Activated CD8-positive, alpha-beta T cell treated with anti-CD3 and anti-CD28 coated beads, Interleukin-2, amount 10 ng/mL, durations not matched to agents 7 days and 5 days (primary cell): ENCODE measurements around the gene CDIP1. TPM values are rescaled to one million over a fixed set of nuclear protein-coding genes. Genes with fewer than 3 reads are reported as not detected.

ENCODE experiments used
- ATAC-seq: fragments of 150-1000 bp; cut with Tn5 transposase; one replicate; pipeline ENCODE4 v1.10.0; 2021; ENCODE audit warnings: moderate library complexity
- CTCF ChIA-PET: fragments of 350-600 bp; sonication (Branson Sonifier 250); formaldehyde crosslinking; loops from one replicate; lab custom pipeline; 2021; ENCODE audit warnings: antibody characterized with exemption; lab: Charles Lee
- POLR2A ChIA-PET: fragments of 350-600 bp; sonication (Branson Sonifier 250); formaldehyde crosslinking; loops from one replicate; lab custom pipeline; 2021; ENCODE audit warnings: antibody characterized with exemption; lab: Charles Lee
- DNase-seq: peaks from one replicate; pipeline ENCODE4 v3.0.0-alpha.2; 2020
- H3K27ac Mint-ChIP-seq: one replicate; pipeline ENCODE4 v1.8.0; 2021; ENCODE audit warnings: mild to moderate bottlenecking, mixed read lengths
- H3K27me3 Mint-ChIP-seq: one replicate; pipeline ENCODE4 v1.8.0; 2021; ENCODE audit warnings: low read depth, mixed read lengths
- H3K36me3 Mint-ChIP-seq: one replicate; pipeline ENCODE4 v1.8.0; 2021; ENCODE audit warnings: low read depth, mixed read lengths
- H3K4me1 Mint-ChIP-seq: one replicate; pipeline ENCODE4 v1.8.0; 2021; ENCODE audit warnings: low read depth, mixed read lengths
- H3K4me3 Mint-ChIP-seq: one replicate; pipeline ENCODE4 v1.8.0; 2021; ENCODE audit warnings: mild to moderate bottlenecking, mixed read lengths
- H3K9me3 Mint-ChIP-seq: one replicate; pipeline ENCODE4 v1.8.0; 2022; ENCODE audit warnings: mixed read lengths; ENCODE audit not compliant: insufficient read depth
- total RNA-seq, 2 experiments: library from RNA; stranded (reverse); gene quantifications; one replicate each; pipeline ENCODE4 v1.2.3, GENCODE V29; 2021

CDIP1 gene
- total RNA-seq, 2 experiments from 2014 or later = 44.0 to 48.7 TPM

- Mint-ChIP-seq H3K36me3 (peaks cover 24% of the 10 kb centered on the region), H3K27ac (no peak overlapping the region), H3K9me3 (peaks cover 7% of the 10 kb centered on the region), H3K4me1 (peaks cover 34% of the 10 kb centered on the region), H3K4me3 (no peak overlapping the region), H3K27me3 (no peaks in the 10 kb centered on the region)
- ATAC-seq = no peak
- no peak for DNase-seq
- CTCF ChIA-PET = interaction anchor here (1.1 to 4.9 kb wide), 4 partner anchors 9 to 193 kb away, joined by 3 to 50 read pairs (median 22); no protein-coding TSS in a partner anchor
- POLR2A ChIA-PET = interaction anchor here (0.7 to 1.3 kb wide), 2 partner anchors 25 to 291 kb away, joined by 3 read pairs; no protein-coding TSS in a partner anchor
These were observed 1.2 kb upstream of the CDIP1 start for GRCh38 chr16:4539716-4540284.

- POLR2A ChIA-PET = interaction anchor here (0.5 to 1.1 kb wide), 2 partner anchors 7 to 32 kb away, joined by 3 to 7 read pairs; no protein-coding TSS in a partner anchor
These were observed 913 bp downstream of the CDIP1 start for GRCh38 chr16:4537376-4538343.

GRCh38 chr16:4536391-4537106 is 2.0 kb downstream of the CDIP1 start:
- no peaks in the 10 kb centered on the region for H3K27me3 Mint-ChIP-seq
- ATAC-seq (no peak), DNase-seq (no peak)
- H3K36me3 Mint-ChIP-seq = peaks cover 46% of the 10 kb centered on the region
- peak overlapping the region; percentile 80 for H3K4me3 Mint-ChIP-seq
- H3K27ac Mint-ChIP-seq = peak overlapping the region; percentile 71
- peaks cover 36% of the 10 kb centered on the region for H3K4me1 Mint-ChIP-seq
- H3K9me3 Mint-ChIP-seq = peaks cover 7% of the 10 kb centered on the region
- POLR2A ChIA-PET = interaction anchor here (0.9 to 1.1 kb wide), 3 partner anchors 22 to 71 kb away, joined by 3 to 6 read pairs (median 3); no protein-coding TSS in a partner anchor
- CTCF ChIA-PET = interaction anchor here (0.8 to 4.9 kb wide), 8 partner anchors 13 to 121 kb away, joined by 3 to 50 read pairs (median 5); no protein-coding TSS in a partner anchor

More at GRCh38 chr16:4537376-4538343, 913 bp downstream of the CDIP1 start:
- no peaks in the 10 kb centered on the region for H3K27me3 Mint-ChIP-seq
- H3K4me3 Mint-ChIP-seq = peak overlapping the region; percentile 80
- H3K36me3 Mint-ChIP-seq = peaks cover 39% of the 10 kb centered on the region
- DNase-seq (no peak), ATAC-seq (peak; percentile 73)
- H3K9me3 Mint-ChIP-seq = peaks cover 7% of the 10 kb centered on the region
- CTCF ChIA-PET = interaction anchor here (0.8 to 4.9 kb wide), 4 partner anchors 11 to 31 kb away, joined by 3 to 50 read pairs (median 19); no protein-coding TSS in a partner anchor
- peak overlapping the region; percentile 71 for H3K27ac Mint-ChIP-seq
- H3K4me1 Mint-ChIP-seq = peaks cover 36% of the 10 kb centered on the region

GRCh38 chr16:4535627-4536108 is 2.9 kb downstream of the CDIP1 start:
- H3K27ac Mint-ChIP-seq = peak overlapping the region; percentile 51
- no peaks in the 10 kb centered on the region for H3K27me3 Mint-ChIP-seq
- POLR2A ChIA-PET = interaction anchor here (1.0 to 1.1 kb wide), 2 partner anchors 21 to 30 kb away, joined by 3 to 6 read pairs; no protein-coding TSS in a partner anchor
- no peak overlapping the region for H3K4me3 Mint-ChIP-seq
- DNase-seq (peak; percentile 23), ATAC-seq (no peak)
- H3K4me1 Mint-ChIP-seq = peaks cover 36% of the 10 kb centered on the region
- H3K36me3 Mint-ChIP-seq = peaks cover 48% of the 10 kb centered on the region
- CTCF ChIA-PET = interaction anchor here (0.8 to 4.9 kb wide), 8 partner anchors 13 to 120 kb away, joined by 3 to 50 read pairs (median 5); no protein-coding TSS in a partner anchor
- peaks cover 7% of the 10 kb centered on the region for H3K9me3 Mint-ChIP-seq

- no peak overlapping the region for H3K4me3 Mint-ChIP-seq
- CTCF ChIA-PET = interaction anchor here (0.7 kb wide), 1 partner anchor 124 kb away, joined by 4 read pairs; no protein-coding TSS in a partner anchor
- ATAC-seq (no peak), DNase-seq (no peak)
- H3K9me3 Mint-ChIP-seq = no peaks in the 10 kb centered on the region
- peaks cover 44% of the 10 kb centered on the region for H3K4me1 Mint-ChIP-seq
- H3K27me3 Mint-ChIP-seq = no peaks in the 10 kb centered on the region
- no peak overlapping the region for H3K27ac Mint-ChIP-seq
- POLR2A ChIA-PET = no interaction called here
- peaks cover 39% of the 10 kb centered on the region for H3K36me3 Mint-ChIP-seq
These were observed 4.3 kb downstream of the CDIP1 start for GRCh38 chr16:4534151-4534790.

- no peak for ATAC-seq
- POLR2A ChIA-PET = no interaction called here
These were observed 5.1 kb downstream of the CDIP1 start for GRCh38 chr16:4533490-4533889.

GRCh38 chr16:4532238-4532637 is 6.3 kb downstream of the CDIP1 start:
- POLR2A ChIA-PET = interaction anchor here (1.4 kb wide), 1 partner anchor 27 kb away, joined by 6 read pairs; no protein-coding TSS in a partner anchor
- CTCF ChIA-PET = interaction anchor here (1.3 to 2.2 kb wide), 2 partner anchors 14 to 16 kb away, joined by 3 to 8 read pairs; no protein-coding TSS in a partner anchor
- Mint-ChIP-seq H3K36me3 (peaks cover 35% of the 10 kb centered on the region), H3K27ac (no peak overlapping the region), H3K27me3 (no peaks in the 10 kb centered on the region), H3K4me3 (no peak overlapping the region), H3K4me1 (peaks cover 51% of the 10 kb centered on the region), H3K9me3 (no peaks in the 10 kb centered on the region)
- DNase-seq (no peak), ATAC-seq (no peak)

More at GRCh38 chr16:4533490-4533889, 5.1 kb downstream of the CDIP1 start:
- CTCF ChIA-PET = interaction anchor here (2.2 kb wide), 1 partner anchor 15 kb away, joined by 8 read pairs; no protein-coding TSS in a partner anchor
- Mint-ChIP-seq H3K27ac (no peak overlapping the region), H3K36me3 (peaks cover 33% of the 10 kb centered on the region), H3K4me1 (peaks cover 44% of the 10 kb centered on the region), H3K4me3 (no peak overlapping the region), H3K27me3 (no peaks in the 10 kb centered on the region), H3K9me3 (no peaks in the 10 kb centered on the region)
- no peak for DNase-seq

- Mint-ChIP-seq H3K4me1 (peaks cover 51% of the 10 kb centered on the region), H3K27me3 (no peaks in the 10 kb centered on the region), H3K27ac (no peak overlapping the region), H3K4me3 (no peak overlapping the region), H3K36me3 (peaks cover 32% of the 10 kb centered on the region), H3K9me3 (no peaks in the 10 kb centered on the region)
- no peak for ATAC-seq
- POLR2A ChIA-PET = interaction anchor here (1.4 kb wide), 1 partner anchor 26 kb away, joined by 6 read pairs; no protein-coding TSS in a partner anchor
- CTCF ChIA-PET = interaction anchor here (1.3 to 2.2 kb wide), 2 partner anchors 14 to 17 kb away, joined by 3 to 8 read pairs; no protein-coding TSS in a partner anchor
- DNase-seq = no peak
These were observed 6.8 kb downstream of the CDIP1 start for GRCh38 chr16:4531811-4532210.

GRCh38 chr16:4529085-4530060 is 9.2 kb downstream of the CDIP1 start:
- Mint-ChIP-seq H3K27me3 (no peaks in the 10 kb centered on the region), H3K27ac (peak overlapping the region; percentile 87), H3K4me3 (peak overlapping the region; percentile 30), H3K9me3 (no peaks in the 10 kb centered on the region), H3K36me3 (peaks cover 33% of the 10 kb centered on the region), H3K4me1 (peaks cover 34% of the 10 kb centered on the region)
- DNase-seq (peak; percentile 42), ATAC-seq (peak; percentile 74)
- ChIA-PET POLR2A (interaction anchor here (1.2 to 1.6 kb wide), 5 partner anchors 9 to 36 kb away, joined by 3 to 7 read pairs (median 4); partner anchors contain the start of gene CDIP1), CTCF (interaction anchor here (0.6 to 1.6 kb wide), 13 partner anchors 10 to 95 kb away, joined by 3 to 8 read pairs (median 4); partner anchors contain the start of genes CDIP1 and MGRN1)
